Measurements from ENCODE around the gene CADPS.

Gene CADPS

DNA sequence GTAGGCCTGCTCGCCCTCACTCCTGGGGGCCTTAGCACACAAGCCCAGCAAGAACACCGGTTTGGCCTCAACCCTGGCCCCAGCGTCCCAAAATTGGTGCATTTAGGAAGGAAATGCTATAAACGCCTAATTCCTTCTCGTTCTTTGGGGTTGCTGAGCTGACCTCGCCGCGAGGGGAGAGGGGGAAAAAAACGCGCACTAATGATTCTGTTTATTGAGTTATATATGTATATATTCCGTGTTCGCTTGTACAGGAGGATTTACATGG is 505.8 kb downstream of the CADPS start:
- no peak overlapping the region for H3K27ac Mint-ChIP-seq
- H3K27me3 Mint-ChIP-seq (ENCODE audit: low read depth, poor library complexity) = peaks cover 100% of the 10 kb centered on the region
- no peak overlapping the region for H3K4me3 Mint-ChIP-seq
- no peaks in the 10 kb centered on the region for H3K36me3 Mint-ChIP-seq (ENCODE audit: low read depth)
- H3K4me1 Mint-ChIP-seq = peaks cover 22% of the 10 kb centered on the region
- no peaks in the 10 kb centered on the region for H3K9me3 Mint-ChIP-seq
- no peak for DNase-seq
- TF ChIP-seq, protein P1, sequence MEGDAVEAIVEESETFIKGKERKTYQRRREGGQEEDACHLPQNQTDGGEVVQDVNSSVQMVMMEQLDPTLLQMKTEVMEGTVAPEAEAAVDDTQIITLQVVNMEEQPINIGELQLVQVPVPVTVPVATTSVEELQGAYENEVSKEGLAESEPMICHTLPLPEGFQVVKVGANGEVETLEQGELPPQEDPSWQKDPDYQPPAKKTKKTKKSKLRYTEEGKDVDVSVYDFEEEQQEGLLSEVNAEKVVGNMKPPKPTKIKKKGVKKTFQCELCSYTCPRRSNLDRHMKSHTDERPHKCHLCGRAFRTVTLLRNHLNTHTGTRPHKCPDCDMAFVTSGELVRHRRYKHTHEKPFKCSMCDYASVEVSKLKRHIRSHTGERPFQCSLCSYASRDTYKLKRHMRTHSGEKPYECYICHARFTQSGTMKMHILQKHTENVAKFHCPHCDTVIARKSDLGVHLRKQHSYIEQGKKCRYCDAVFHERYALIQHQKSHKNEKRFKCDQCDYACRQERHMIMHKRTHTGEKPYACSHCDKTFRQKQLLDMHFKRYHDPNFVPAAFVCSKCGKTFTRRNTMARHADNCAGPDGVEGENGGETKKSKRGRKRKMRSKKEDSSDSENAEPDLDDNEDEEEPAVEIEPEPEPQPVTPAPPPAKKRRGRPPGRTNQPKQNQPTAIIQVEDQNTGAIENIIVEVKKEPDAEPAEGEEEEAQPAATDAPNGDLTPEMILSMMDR (IDR thresholded peaks at IDR 0.05) = no peak

DNA sequence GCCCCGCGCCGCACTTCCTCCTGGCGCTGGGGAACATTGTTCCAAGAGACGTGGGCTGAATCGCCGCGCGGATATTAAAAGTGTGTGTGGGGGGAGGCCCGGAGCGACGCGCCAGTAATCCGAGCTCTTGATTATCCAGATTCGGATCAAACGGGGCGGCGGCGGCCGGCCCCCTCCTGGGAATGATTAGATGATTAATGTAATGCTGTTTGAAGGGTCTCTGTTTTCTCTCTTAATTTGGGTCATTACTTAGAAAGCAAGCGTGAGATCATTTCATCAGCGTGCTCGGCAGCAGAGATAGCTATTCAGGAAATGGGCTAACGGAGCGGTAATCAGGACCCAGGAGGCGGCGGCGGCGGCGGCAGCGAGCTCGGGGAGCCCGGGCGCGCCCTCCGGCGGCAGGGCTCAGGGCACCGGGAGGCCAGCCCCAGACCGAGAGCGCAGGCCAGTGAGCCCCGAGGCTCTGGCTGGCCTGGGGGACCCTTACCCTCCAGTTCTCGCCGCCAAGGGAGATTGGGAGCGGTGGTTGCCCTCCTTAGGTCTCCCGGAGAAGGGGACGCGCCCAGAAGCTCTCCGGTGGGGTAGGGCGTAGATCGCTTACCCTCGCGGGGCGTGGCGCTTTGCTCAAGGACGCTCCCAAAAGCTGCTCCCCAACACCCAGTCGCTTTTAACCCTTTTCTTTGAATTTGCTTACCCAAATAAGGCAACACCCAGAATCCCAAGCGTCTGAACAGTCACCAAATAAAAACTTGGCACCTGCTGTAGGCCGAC is 506.3 kb downstream of the CADPS start:
- Mint-ChIP-seq H3K4me1 (peaks cover 22% of the 10 kb centered on the region), H3K36me3 (ENCODE audit: low read depth) (no peaks in the 10 kb centered on the region), H3K4me3 (peak overlapping the region; percentile 37), H3K9me3 (no peaks in the 10 kb centered on the region), H3K27ac (no peak overlapping the region), H3K27me3 (ENCODE audit: low read depth, poor library complexity) (peaks cover 100% of the 10 kb centered on the region)
- TF ChIP-seq, protein P1 (IDR thresholded peaks at IDR 0.05) = peak; percentile 31
- DNase-seq = no peak

DNA sequence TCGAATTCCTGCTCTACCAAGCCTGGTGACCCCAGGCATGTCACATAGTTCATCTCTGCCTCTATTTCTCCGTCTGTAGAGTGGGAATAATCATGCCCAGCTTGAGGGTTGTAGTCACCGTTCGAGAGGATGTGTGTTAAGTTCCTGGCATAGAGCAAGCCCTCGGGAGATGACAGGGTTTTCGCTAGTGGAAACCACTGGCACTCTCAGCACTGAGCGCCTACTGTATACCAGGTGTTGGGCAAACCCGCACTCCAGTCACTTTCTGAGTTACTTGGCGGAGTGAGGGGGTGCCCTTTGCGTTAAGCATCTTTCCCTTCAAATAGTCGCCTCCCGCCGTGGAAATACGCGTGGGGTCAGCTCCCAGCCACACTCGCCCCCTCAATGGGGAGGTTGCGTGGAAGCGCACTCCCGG is 506.9 kb downstream of the CADPS start:
- Mint-ChIP-seq H3K27me3 (ENCODE audit: low read depth, poor library complexity) (peaks cover 100% of the 10 kb centered on the region), H3K36me3 (ENCODE audit: low read depth) (no peaks in the 10 kb centered on the region), H3K4me1 (peaks cover 22% of the 10 kb centered on the region), H3K4me3 (no peak overlapping the region), H3K9me3 (no peaks in the 10 kb centered on the region), H3K27ac (no peak overlapping the region)
- DNase-seq = no peak
- TF ChIP-seq, protein P1 (IDR thresholded peaks at IDR 0.05) = no peak

DNA sequence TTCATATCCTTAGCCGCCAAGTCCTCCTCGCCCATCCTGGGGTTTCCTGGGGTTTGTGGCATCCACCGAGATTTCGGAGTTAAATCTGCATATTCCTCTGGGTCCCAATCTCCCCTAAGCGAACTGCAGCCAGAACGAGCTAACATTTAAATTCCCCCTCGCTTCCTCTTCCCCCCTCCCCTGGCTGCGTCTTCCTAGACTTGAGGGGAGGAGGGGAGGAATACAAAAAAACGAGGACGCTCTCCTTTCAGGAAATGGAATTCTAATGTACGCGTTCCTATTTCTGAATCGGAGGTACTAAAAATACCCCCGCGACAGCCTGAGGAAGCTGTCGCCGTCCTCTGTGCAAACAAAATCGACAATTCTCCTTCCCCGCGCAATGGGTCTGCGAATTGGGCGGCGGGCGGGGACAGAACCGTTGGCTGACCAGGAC is 507.4 kb downstream of the CADPS start:
- TF ChIP-seq, protein P1 (IDR thresholded peaks at IDR 0.05) = no peak
- Mint-ChIP-seq H3K36me3 (ENCODE audit: low read depth) (no peaks in the 10 kb centered on the region), H3K9me3 (no peaks in the 10 kb centered on the region), H3K27me3 (ENCODE audit: low read depth, poor library complexity) (peaks cover 100% of the 10 kb centered on the region), H3K4me1 (peaks cover 22% of the 10 kb centered on the region), H3K27ac (no peak overlapping the region), H3K4me3 (no peak overlapping the region)
- DNase-seq = no peak

DNA sequence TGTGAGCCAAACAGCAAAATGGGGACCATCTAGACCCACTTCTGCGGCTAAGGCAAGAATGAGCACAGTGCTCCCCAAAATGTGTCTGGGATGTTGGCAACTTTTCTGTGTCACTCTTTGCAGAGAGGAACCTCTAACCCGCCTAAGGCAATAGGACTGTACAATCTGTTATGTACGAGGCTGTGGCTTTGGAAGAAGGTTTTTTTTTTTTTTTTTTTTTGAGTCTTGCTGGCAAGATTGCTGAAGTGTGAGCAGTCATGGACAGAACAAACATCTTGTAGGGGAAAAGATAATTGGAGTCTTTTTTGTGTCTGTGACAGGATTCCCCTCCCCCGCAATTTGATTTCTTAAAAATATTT is 509.1 kb downstream of the CADPS start:
- Mint-ChIP-seq H3K4me3 (no peak overlapping the region), H3K27me3 (ENCODE audit: low read depth, poor library complexity) (peaks cover 88% of the 10 kb centered on the region), H3K4me1 (peaks cover 18% of the 10 kb centered on the region), H3K27ac (no peak overlapping the region), H3K9me3 (no peaks in the 10 kb centered on the region), H3K36me3 (ENCODE audit: low read depth) (no peaks in the 10 kb centered on the region)
- no peak for DNase-seq
- TF ChIP-seq, protein P1 (IDR thresholded peaks at IDR 0.05) = no peak
